HCT116 (cell line): ENCODE results near the gene OR5K4. TPM values are rescaled to one million over a fixed set of nuclear protein-coding genes. Genes with fewer than 3 reads are reported as not detected.

ENCODE experiments used
- ATAC-seq: fragments of 200-7000 bp; cut with Tn5 transposase; 2 replicates; pipeline ENCODE4 v1.9.1; 2020; ENCODE audit warnings: mild to moderate bottlenecking, moderate library complexity
- BruUV-seq: library from RNA; stranded (reverse); fragments of 400-500 nt; replicated peaks from 2 replicates; lab custom pipeline; 2021; lab: Mats Ljungman, UMichigan
- CTCF ChIA-PET: fragments of 300-600 bp; sonication (Branson Sonifier 250); formaldehyde crosslinking; loops from one replicate; lab custom pipeline; 2021; ENCODE audit warnings: antibody characterized with exemption; lab: Charles Lee
- POLR2A ChIA-PET: fragments of 300-600, 350-600 bp; sonication (Branson Sonifier 250); formaldehyde crosslinking; loops from one replicate; lab custom pipeline; 2021; ENCODE audit warnings: antibody characterized with exemption; lab: Charles Lee
- RAD21 ChIA-PET, 2 experiments: fragments of 300-600 bp; sonication (Branson Sonifier 250); formaldehyde crosslinking; loops; one replicate each; lab custom pipeline; 2023; ENCODE audit warnings: low total read pairs in 2 of 2; ENCODE audit not compliant: uncharacterized antibody in 2 of 2, unreplicated experiment in 2 of 2, low non-redundant PET in 1 of 2; lab: Charles Lee
- DNase-seq: peaks from one replicate; pipeline ENCODE4 v3.0.0-alpha.2; 2010; ENCODE audit warnings: low read depth, low spot score
- H2AFZ ChIP-seq: fragments of 200-600 bp; shearing (Covaris generic), sonication (generic); 2 replicates; pipeline ENCODE4 v1.6.1; 2017; ENCODE audit warnings: low read depth, mixed run types, mixed read lengths, antibody characterized with exemption, low read length; ENCODE audit not compliant: poor library complexity, severe bottlenecking
- H3K27ac ChIP-seq: 2 replicates; pipeline ENCODE4 v1.5.1; 2012; ENCODE audit warnings: low read depth, low read length
- H3K27me3 ChIP-seq: fragments of 200-600 bp; sonication (generic); 2 replicates; pipeline ENCODE4 v1.6.1; 2016; ENCODE audit warnings: mixed run types, low read length, mixed read lengths; ENCODE audit not compliant: insufficient read depth
- H3K36me3 ChIP-seq, 2 experiments: fragments of 200-500 bp in 1 of 2; fragments of 200-600 bp in 1 of 2; sonication (Bioruptor generic) in 1 of 2; sonication (generic) in 1 of 2; 2 replicates each; pipeline versions ENCODE4 v1.5.1 to v1.6.1; 2014 to 2016; ENCODE audit warnings: low read length in 2 of 2, inconsistent platforms in 1 of 2, mixed read lengths in 1 of 2, mixed run types in 1 of 2; ENCODE audit not compliant: insufficient read depth in 2 of 2, control insufficient read depth in 1 of 2
- H3K4me1 ChIP-seq, 2 experiments: fragments of 200-600 bp in 1 of 2; sonication (generic) in 1 of 2; 2 replicates each; pipeline versions ENCODE4 v1.5.1 to v1.6.1; 2012 to 2017; ENCODE audit warnings: low read length in 2 of 2, inconsistent platforms in 1 of 2, mild to moderate bottlenecking in 1 of 2, mixed read lengths in 1 of 2, mixed run types in 1 of 2, moderate library complexity in 1 of 2; ENCODE audit not compliant: insufficient read depth in 2 of 2, control insufficient read depth in 1 of 2
- H3K4me2 ChIP-seq: fragments of 200-600 bp; sonication (generic); 2 replicates; pipeline ENCODE4 v1.6.1; 2017; ENCODE audit warnings: mixed run types, low read length, mixed read lengths
- H3K4me3 ChIP-seq, 2 experiments: fragments of 200-600 bp in 1 of 2; sonication (generic) in 1 of 2; replicated peaks in 1 of 2; 2 replicates each; pipeline ENCODE4 v1.5.1; 2011 to 2016; ENCODE audit warnings: low read length in 2 of 2, control low read depth in 1 of 2, low read depth in 1 of 2, mild to moderate bottlenecking in 1 of 2, mixed read lengths in 1 of 2, mixed run types in 1 of 2
- H3K79me2 ChIP-seq: fragments of 200-600 bp; sonication (generic); 2 replicates; pipeline ENCODE4 v1.6.1; 2017; ENCODE audit warnings: mild to moderate bottlenecking, mixed run types, low read length, moderate library complexity, mixed read lengths; ENCODE audit not compliant: insufficient read depth
- H3K9ac ChIP-seq: fragments of 200-600 bp; sonication (generic); 2 replicates; pipeline ENCODE4 v1.6.1; 2016; ENCODE audit warnings: low read length, mixed read lengths
- H3K9me2 ChIP-seq: fragments of 200-600 bp; sonication (generic), shearing (Covaris generic); 2 replicates; pipeline ENCODE4 v1.6.1; 2017; ENCODE audit warnings: mixed run types, mild to moderate bottlenecking, moderate library complexity; ENCODE audit not compliant: insufficient read depth
- H3K9me3 ChIP-seq, 2 experiments: fragments of 200-500 bp in 1 of 2; fragments of 200-600 bp in 1 of 2; sonication (Bioruptor generic) in 1 of 2; sonication (generic) in 1 of 2; 2 replicates each; pipeline ENCODE4 v1.6.1; 2014 to 2017; ENCODE audit warnings: low read length in 2 of 2, mixed read lengths in 2 of 2, inconsistent platforms in 1 of 2, low read depth in 1 of 2, mild to moderate bottlenecking in 1 of 2, mixed run types in 1 of 2, moderate library complexity in 1 of 2; ENCODE audit not compliant: control insufficient read depth in 1 of 2, insufficient read depth in 1 of 2
- H4K20me1 ChIP-seq: fragments of 200-600 bp; sonication (generic), shearing (Covaris generic); 2 replicates; pipeline ENCODE4 v1.6.1; 2017; ENCODE audit warnings: mixed run types, mild to moderate bottlenecking, moderate library complexity; ENCODE audit not compliant: insufficient read depth
- CBX3 ChIP-seq: IDR thresholded peaks from 2 replicates; pipeline ENCODE4 v1.6.1; 2012; ENCODE audit warnings: low read depth
- CTCF ChIP-seq, 3 experiments: fragments of 200-600 bp in 1 of 3; sonication (generic) in 1 of 3; IDR thresholded peaks in 2 of 3; conservative IDR thresholded peaks in 1 of 3; 2 replicates each; pipeline ENCODE4 v1.5.1; 2012 to 2017; ENCODE audit warnings: low read depth in 2 of 3, low read length in 2 of 3, antibody characterized with exemption in 1 of 3, borderline replicate concordance in 1 of 3, control low read depth in 1 of 3, mild to moderate bottlenecking in 1 of 3, mixed read lengths in 1 of 3, mixed run types in 1 of 3, moderate library complexity in 1 of 3; ENCODE audit not compliant: insufficient read depth in 1 of 3
- RAD21 ChIP-seq: IDR thresholded peaks from 2 replicates; pipeline ENCODE4 v1.6.1; 2012; ENCODE audit warnings: low read depth, mild to moderate bottlenecking
- SIN3A ChIP-seq: IDR thresholded peaks from 2 replicates; pipeline ENCODE4 v1.6.1; 2012; ENCODE audit warnings: low read depth
- SRF ChIP-seq: IDR thresholded peaks from 2 replicates; pipeline ENCODE4 v1.6.1; 2012; ENCODE audit warnings: low read depth
- ZBTB33 ChIP-seq: IDR thresholded peaks from 2 replicates; pipeline ENCODE4 v1.6.1; 2011; ENCODE audit warnings: mild to moderate bottlenecking, low read length, moderate library complexity; ENCODE audit not compliant: insufficient replicate concordance; ENCODE audit errors: extremely low read depth
- ZFX ChIP-seq: fragments of 450-650 bp; IDR thresholded peaks from 2 replicates; pipeline ENCODE4 v1.6.1; 2017
- ZNF274 ChIP-seq: fragments of 200-500 bp; sonication (Bioruptor generic); IDR thresholded peaks from 2 replicates; pipeline ENCODE4 v1.6.1; 2014; ENCODE audit warnings: mild to moderate bottlenecking, low read depth, low read length, inconsistent platforms
- intact Hi-C: fragments of 100-400 bp; cut with micrococcal nuclease; formaldehyde crosslinking; loops from 2 replicates; pipeline ENCODE4 v1.10.0; 2022
- total RNA-seq: library from RNA; stranded (reverse); gene quantifications from one replicate; pipeline ENCODE4 v1.2.1, GENCODE V29; 2021; ENCODE audit not compliant: unreplicated experiment

The OR5K4 gene
- total RNA-seq, 1 experiment from 2014 or later: not detected

- H3K9me3 ChIP-seq: no peaks in the 10 kb centered on the region
- H3K4me2 ChIP-seq: no peak overlapping the region
- ChIA-PET CTCF (interaction anchor here (1.4 kb wide), 1 partner anchor 27 kb away, joined by 3 read pairs; no protein-coding TSS in a partner anchor), RAD21 (no interaction called here), POLR2A (no interaction called here)
- no peaks in the 10 kb centered on the region for H3K9me2 ChIP-seq
- no peak overlapping the region for H3K27ac ChIP-seq
- no peak overlapping the region for H2AFZ ChIP-seq
- intact Hi-C loops: no loop called here
- DNase-seq (no peak), ATAC-seq (no peak)
- TF ChIP-seq ZFX (no peak), RAD21 (no peak), SRF (no peak), CTCF (IDR thresholded peaks at IDR 0.05 in 2 of 3, conservative IDR thresholded peaks at IDR 0.05 in 1 of 3; ENCODE audit: borderline replicate concordance in 1 of 3, insufficient read depth in 1 of 3, low read depth in 2 of 3, low read length in 2 of 3) (no peak), SIN3A (no peak), ZBTB33 (no peak), CBX3 (no peak), ZNF274 (no peak)
- no peak overlapping the region for H3K4me3 ChIP-seq
- no peaks in the 10 kb centered on the region for H3K27me3 ChIP-seq
- H4K20me1 ChIP-seq: no peaks in the 10 kb centered on the region
- H3K79me2 ChIP-seq: no peaks in the 10 kb centered on the region
- no TSS peak for BruUV-seq
- no peaks in the 10 kb centered on the region for H3K36me3 ChIP-seq
- no peaks in the 10 kb centered on the region for H3K4me1 ChIP-seq
- H3K9ac ChIP-seq: no peak overlapping the region
Observed at GRCh38 chr3:98371186-98371585, 17.5 kb downstream of the OR5K4 start.
